ENCODE results near the gene NKAIN1.

The NKAIN1 gene

GRCh38 chr1:31154000-31154631 lies 85.6 kb downstream of the NKAIN1 start:
- H3K9ac ChIP-seq: peak overlapping the region; percentile 70 to 91 (median 83); a peak in 21 of 22 replicates
- H3K9me3 ChIP-seq (replicated peaks in 1 of 11): no peaks in the 10 kb centered on the region
- peak overlapping the region; percentile 46 to 72 (median 62) for H3K4me3 ChIP-seq
- peak overlapping the region; percentile 60 to 90 (median 82); a peak in 20 of 22 replicates for H3K27ac ChIP-seq
- H4K20me1 ChIP-seq: no peaks in the 10 kb centered on the region
- peaks cover 9 to 23% (median 16%) of the 10 kb centered on the region in 10 experiments for H3K4me1 ChIP-seq
- TF ChIP-seq Cebpa-rat (IDR thresholded peaks at IDR 0.05): no peak
- H3K4me2 ChIP-seq: peak overlapping the region; percentile 47 to 88 (median 77); a peak in 21 of 22 replicates
- no peaks in the 10 kb centered on the region for H3K27me3 ChIP-seq
- H3K36me3 ChIP-seq: no peaks in the 10 kb centered on the region; a peak in 1 of 22 replicates

GRCh38 chr1:31153423-31153822 lies 86.3 kb downstream of the NKAIN1 start:
- Histone ChIP-seq H3K27ac (no peak overlapping the region), H3K4me3 (no peak overlapping the region), H3K36me3 (no peaks in the 10 kb centered on the region; a peak in 1 of 22 replicates), H3K4me1 (peaks cover 9 to 24% (median 18%) of the 10 kb centered on the region in 10 experiments), H4K20me1 (no peaks in the 10 kb centered on the region), H3K27me3 (no peaks in the 10 kb centered on the region), H3K9me3 (replicated peaks in 1 of 11) (no peaks in the 10 kb centered on the region), H3K4me2 (no peak overlapping the region), H3K9ac (no peak overlapping the region)
- no peak for TF ChIP-seq Cebpa-rat (IDR thresholded peaks at IDR 0.05)

GRCh38 chr1:31152181-31152795 lies 87.4 kb downstream of the NKAIN1 start:
- Histone ChIP-seq H3K36me3 (no peaks in the 10 kb centered on the region), H4K20me1 (no peaks in the 10 kb centered on the region), H3K9me3 (replicated peaks in 1 of 11) (no peaks in the 10 kb centered on the region), H3K27me3 (no peaks in the 10 kb centered on the region), H3K4me1 (peaks cover 9 to 24% (median 18%) of the 10 kb centered on the region in 10 experiments), H3K27ac (no peak overlapping the region), H3K9ac (no peak overlapping the region), H3K4me2 (peak overlapping the region in 5 of 11 experiments; percentile 1 to 37 (median 3); a peak in 3 of 22 replicates), H3K4me3 (no peak overlapping the region)
- no peak for TF ChIP-seq Cebpa-rat (IDR thresholded peaks at IDR 0.05)

- no peak overlapping the region for H3K27ac ChIP-seq
Measured at GRCh38 chr1:31151402-31151801, 88.3 kb downstream of the NKAIN1 start.

DNA sequence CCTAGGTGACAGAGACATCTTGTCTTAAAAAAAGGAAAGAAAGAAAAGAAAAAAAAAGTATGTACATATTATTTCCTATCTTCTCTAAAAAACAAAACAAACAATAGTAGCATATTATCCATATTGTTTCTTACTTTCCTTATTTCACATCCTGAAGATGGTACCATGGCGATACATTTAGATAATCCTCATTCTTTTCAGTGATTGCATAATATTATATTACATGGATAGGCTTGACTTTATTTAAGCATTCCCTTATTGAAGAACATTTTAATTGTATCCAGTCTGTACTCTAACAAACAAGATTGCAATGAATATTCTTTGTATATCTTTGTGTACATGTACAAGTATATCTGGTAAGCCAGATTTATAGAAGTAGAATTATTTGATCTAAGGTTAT lies 91.3 kb downstream of the NKAIN1 start:
- Histone ChIP-seq H3K36me3 (no peaks in the 10 kb centered on the region), H3K9me3 (replicated peaks in 1 of 11) (no peaks in the 10 kb centered on the region), H3K27me3 (no peaks in the 10 kb centered on the region), H3K27ac (no peak overlapping the region), H4K20me1 (no peaks in the 10 kb centered on the region), H3K4me2 (no peak overlapping the region), H3K4me3 (no peak overlapping the region), H3K4me1 (peaks cover 0 to 9% (median 2%) of the 10 kb centered on the region in 10 experiments; a peak in 7 of 20 replicates), H3K9ac (no peak overlapping the region)
- TF ChIP-seq Cebpa-rat (IDR thresholded peaks at IDR 0.05): no peak

More at GRCh38 chr1:31151402-31151801, 88.3 kb downstream of the NKAIN1 start:
- Histone ChIP-seq H3K36me3 (no peaks in the 10 kb centered on the region), H3K4me2 (no peak overlapping the region), H3K9ac (no peak overlapping the region), H4K20me1 (no peaks in the 10 kb centered on the region), H3K4me1 (peaks cover 8 to 20% (median 14%) of the 10 kb centered on the region in 10 experiments), H3K4me3 (no peak overlapping the region), H3K9me3 (replicated peaks in 1 of 11) (no peaks in the 10 kb centered on the region), H3K27me3 (no peaks in the 10 kb centered on the region)
- TF ChIP-seq Cebpa-rat (IDR thresholded peaks at IDR 0.05): no peak

DNA sequence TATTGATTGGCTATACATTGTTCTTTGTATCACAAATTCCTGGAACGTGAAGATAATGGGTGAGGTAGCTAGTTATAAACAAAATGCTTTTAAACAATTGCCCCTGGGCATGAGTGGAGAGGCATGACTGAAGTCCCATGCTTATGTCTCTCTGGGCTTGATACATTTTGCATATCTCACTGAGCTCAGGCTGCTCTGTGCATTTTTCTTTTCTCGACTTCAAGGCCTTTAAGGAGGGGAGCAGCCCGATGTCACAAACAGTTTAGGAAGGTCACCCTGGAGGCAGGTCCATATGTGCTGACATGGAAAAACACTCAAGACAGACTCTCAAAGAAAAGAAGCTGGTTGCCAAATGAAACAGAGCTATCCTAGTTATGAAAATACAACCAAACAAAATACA lies 94.0 kb downstream of the NKAIN1 start:
- no peaks in the 10 kb centered on the region for H4K20me1 ChIP-seq
- H3K9ac ChIP-seq: no peak overlapping the region
- H3K4me3 ChIP-seq: no peak overlapping the region
- no peak overlapping the region for H3K27ac ChIP-seq
- H3K27me3 ChIP-seq: no peaks in the 10 kb centered on the region
- peaks cover 0 to 6% (median 0%) of the 10 kb centered on the region in 10 experiments; a peak in 2 of 20 replicates for H3K4me1 ChIP-seq
- no peak for TF ChIP-seq Cebpa-rat (IDR thresholded peaks at IDR 0.05)
- H3K4me2 ChIP-seq: no peak overlapping the region
- no peaks in the 10 kb centered on the region for H3K9me3 ChIP-seq (replicated peaks in 1 of 11)
- no peaks in the 10 kb centered on the region for H3K36me3 ChIP-seq

DNA sequence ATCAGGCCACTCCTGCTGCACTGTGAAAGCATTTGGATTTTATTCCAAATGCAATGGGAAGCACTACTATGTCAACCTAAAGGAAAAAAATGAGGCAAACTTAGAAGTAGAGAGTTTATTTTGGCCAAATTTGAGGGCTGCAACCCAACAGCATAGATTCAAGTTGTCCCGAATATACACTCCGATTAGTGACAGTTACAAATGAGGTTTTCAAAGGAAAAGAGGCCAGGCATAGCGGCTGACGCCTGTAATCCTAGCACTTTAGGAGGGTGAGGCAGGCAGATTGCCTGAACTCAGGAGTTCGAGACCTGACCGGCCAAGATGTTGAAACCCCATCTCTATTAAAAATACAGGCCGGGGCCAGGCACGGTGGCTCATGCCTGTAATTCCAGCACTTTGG lies 95.2 kb downstream of the NKAIN1 start:
- no peak for TF ChIP-seq Cebpa-rat (IDR thresholded peaks at IDR 0.05)
- Histone ChIP-seq H3K27ac (no peak overlapping the region), H3K36me3 (no peaks in the 10 kb centered on the region)

GRCh38 chr1:31143455-31143854 lies 96.2 kb downstream of the NKAIN1 start:
- Histone ChIP-seq H3K36me3 (no peaks in the 10 kb centered on the region), H3K27ac (no peak overlapping the region)

More for the DNA sequence above, 95.2 kb downstream of the NKAIN1 start:
- H3K9me3 ChIP-seq (replicated peaks in 1 of 11): no peaks in the 10 kb centered on the region
- no peak overlapping the region for H3K9ac ChIP-seq
- no peak overlapping the region for H3K4me3 ChIP-seq
- H3K27me3 ChIP-seq: no peaks in the 10 kb centered on the region
- H3K4me1 ChIP-seq: peaks cover 0 to 6% (median 0%) of the 10 kb centered on the region in 10 experiments; a peak in 2 of 20 replicates
- H3K4me2 ChIP-seq: no peak overlapping the region
- H4K20me1 ChIP-seq: no peaks in the 10 kb centered on the region

GRCh38 chr1:31142406-31142805 lies 97.3 kb downstream of the NKAIN1 start:
- no peaks in the 10 kb centered on the region for H4K20me1 ChIP-seq
- no peaks in the 10 kb centered on the region for H3K4me1 ChIP-seq
- H3K9ac ChIP-seq: no peak overlapping the region
- no peak overlapping the region for H3K4me2 ChIP-seq
- TF ChIP-seq Cebpa-rat (IDR thresholded peaks at IDR 0.05): no peak
- H3K27me3 ChIP-seq: no peaks in the 10 kb centered on the region
- H3K27ac ChIP-seq: no peak overlapping the region
- H3K9me3 ChIP-seq (replicated peaks in 1 of 11): no peaks in the 10 kb centered on the region
- H3K36me3 ChIP-seq: no peaks in the 10 kb centered on the region
- H3K4me3 ChIP-seq: no peak overlapping the region

More at GRCh38 chr1:31143455-31143854, 96.2 kb downstream of the NKAIN1 start:
- Histone ChIP-seq H3K9ac (no peak overlapping the region), H3K4me1 (no peaks in the 10 kb centered on the region), H4K20me1 (no peaks in the 10 kb centered on the region), H3K27me3 (no peaks in the 10 kb centered on the region), H3K9me3 (replicated peaks in 1 of 11) (no peaks in the 10 kb centered on the region), H3K4me3 (no peak overlapping the region), H3K4me2 (no peak overlapping the region)
- TF ChIP-seq Cebpa-rat (IDR thresholded peaks at IDR 0.05): no peak
